ENCODE results near the gene ZSCAN26. TPM values are rescaled to one million over a fixed set of nuclear protein-coding genes. Genes with fewer than 3 reads are reported as not detected.

ZSCAN26 gene
- total and polyA plus RNA-seq, 2 donors (not counting 1 experiment from before 2014, with no cell fraction given): 17.9 to 29.3 TPM

GRCh38 chr6:28266563-28266961 lies 381 bp upstream of the ZSCAN26 start:
- H3K9me3 Mint-ChIP-seq (ENCODE audit: insufficient read depth): no peaks in the 10 kb centered on the region
- H3K27me3 Mint-ChIP-seq: no peaks in the 10 kb centered on the region
- Histone ChIP-seq H4K20me1 (ENCODE audit: control insufficient read depth, insufficient read depth, low read length, poor library complexity, severe bottlenecking) (no peaks in the 10 kb centered on the region), H3K36me3 (replicated peaks in 1 of 2; ENCODE audit: control extremely low read depth in 1 of 2, control insufficient read depth in 1 of 2, extremely low read depth in 1 of 2, insufficient read depth in 2 of 2, low read length in 1 of 2) (peaks cover 0 to under 1% of the 10 kb centered on the region in 2 experiments), H3K9ac (ENCODE audit: low read length) (peak overlapping the region; percentile 89), H3K4me1 (ENCODE audit: control insufficient read depth in 2 of 2, insufficient read depth in 2 of 2, low read length in 2 of 2) (peaks cover 10 to 18% of the 10 kb centered on the region in 2 donors), H3K27me3 (replicated peaks in 1 of 4; ENCODE audit: control extremely low read depth in 1 of 4, control insufficient read depth in 3 of 4, insufficient read depth in 4 of 4, low read length in 3 of 4) (peaks cover 0 to 5% (median 0%) of the 10 kb centered on the region in 4 experiments), H3K27ac (ENCODE audit: low read length in 2 of 2) (peak overlapping the region; percentile 66 to 77), H3K4me3 (ENCODE audit: control extremely low read depth in 1 of 5, extremely low read depth in 1 of 5, insufficient read depth in 1 of 5, low read depth in 2 of 5, low read length in 4 of 5) (peak overlapping the region; percentile 62 to 100 (median 72)), H3K9me3 (ENCODE audit: control extremely low read depth in 1 of 3, control insufficient read depth in 2 of 3, insufficient read depth in 1 of 3, low read length in 2 of 3) (no peaks in the 10 kb centered on the region), H3K4me2 (replicated peaks; ENCODE audit: low read depth, low read length, poor library complexity, severe bottlenecking) (peak overlapping the region; percentile 84), H2AFZ (ENCODE audit: insufficient read depth, low read depth, low read length, poor library complexity, severe bottlenecking) (peak overlapping the region; percentile 94), H3K79me2 (ENCODE audit: control insufficient read depth, insufficient read depth, low read length) (peaks cover 24% of the 10 kb centered on the region)
- TF ChIP-seq EZH2 (IDR thresholded peaks at IDR 0.05; ENCODE audit: borderline replicate concordance, insufficient read depth, low read depth, low read length, poor library complexity, severe bottlenecking): no peak
- no peak for TF ChIP-seq CTCF (IDR thresholded peaks at IDR 0.05)
- no peak overlapping the region for H3K27ac Mint-ChIP-seq
- intact Hi-C loops (cut with micrococcal nuclease): loop anchor here (2.0 to 5.0 kb wide), 5 partner anchors 130 to 879 kb away; partner anchors contain the start of genes ZNF165, ZNF391, ZSCAN12 and ZSCAN16
- CTCF ChIA-PET: interaction anchor here (0.7 to 3.0 kb wide), 10 partner anchors 14 to 469 kb away, joined by 3 to 24 read pairs (median 4); partner anchors contain the start of genes PGBD1, ZKSCAN3, ZKSCAN4 and ZKSCAN8
- DNase-seq (no peak), ATAC-seq (ENCODE audit: low read depth) (no peak)
- POLR2A ChIA-PET: interaction anchor here (0.5 to 2.1 kb wide), 8 partner anchors 14 to 894 kb away, joined by 3 to 12 read pairs (median 4); partner anchors contain the start of genes ZKSCAN4, ZKSCAN8, ZSCAN12 and ZSCAN31
- peaks cover 10% of the 10 kb centered on the region for H3K4me1 Mint-ChIP-seq
- no CpG with 5 or more reads among the region's 5 CpGs for WGBS (ENCODE audit: insufficient coverage)
- no peak overlapping the region for H3K4me3 Mint-ChIP-seq

- H3K27ac Mint-ChIP-seq: no peak overlapping the region
- no peaks in the 10 kb centered on the region for H3K27me3 ChIP-seq (replicated peaks in 1 of 4; ENCODE audit: control extremely low read depth in 1 of 4, control insufficient read depth in 3 of 4, insufficient read depth in 4 of 4, low read length in 3 of 4)
- POLR2A ChIA-PET: interaction anchor here (0.7 to 2.1 kb wide), 5 partner anchors 15 to 163 kb away, joined by 3 to 12 read pairs (median 6); partner anchors contain the start of genes ZKSCAN4, ZKSCAN8, ZSCAN12 and ZSCAN31
- H3K4me1 Mint-ChIP-seq: peaks cover 10% of the 10 kb centered on the region
- peaks cover 0 to 12% of the 10 kb centered on the region in 2 experiments for H3K36me3 ChIP-seq (replicated peaks in 1 of 2; ENCODE audit: control extremely low read depth in 1 of 2, control insufficient read depth in 1 of 2, extremely low read depth in 1 of 2, insufficient read depth in 2 of 2, low read length in 1 of 2)
- H3K4me1 ChIP-seq (ENCODE audit: control insufficient read depth in 2 of 2, insufficient read depth in 2 of 2, low read length in 2 of 2): peaks cover 10 to 18% of the 10 kb centered on the region in 2 donors
- no peak for TF ChIP-seq EZH2 (IDR thresholded peaks at IDR 0.05; ENCODE audit: borderline replicate concordance, insufficient read depth, low read depth, low read length, poor library complexity, severe bottlenecking)
- TF ChIP-seq CTCF (IDR thresholded peaks at IDR 0.05): no peak
- CTCF ChIA-PET: interaction anchor here (1.0 to 3.0 kb wide), 5 partner anchors 13 to 88 kb away, joined by 3 to 24 read pairs (median 9); partner anchors contain the start of genes PGBD1, ZKSCAN3 and ZKSCAN4
- no peaks in the 10 kb centered on the region for H3K27me3 Mint-ChIP-seq
- no peak overlapping the region for H3K4me3 Mint-ChIP-seq
- ATAC-seq (ENCODE audit: low read depth) (no peak), DNase-seq (no peak)
- H3K79me2 ChIP-seq (ENCODE audit: control insufficient read depth, insufficient read depth, low read length): peaks cover 24% of the 10 kb centered on the region
- no peaks in the 10 kb centered on the region for H4K20me1 ChIP-seq (ENCODE audit: control insufficient read depth, insufficient read depth, low read length, poor library complexity, severe bottlenecking)
- no peaks in the 10 kb centered on the region for H3K9me3 ChIP-seq (ENCODE audit: control extremely low read depth in 1 of 3, control insufficient read depth in 2 of 3, insufficient read depth in 1 of 3, low read length in 2 of 3)
- peak overlapping the region; percentile 94 for H2AFZ ChIP-seq (ENCODE audit: insufficient read depth, low read depth, low read length, poor library complexity, severe bottlenecking)
- peak overlapping the region; percentile 89 for H3K9ac ChIP-seq (ENCODE audit: low read length)
- peak overlapping the region; percentile 62 to 100 (median 72) for H3K4me3 ChIP-seq (ENCODE audit: control extremely low read depth in 1 of 5, extremely low read depth in 1 of 5, insufficient read depth in 1 of 5, low read depth in 2 of 5, low read length in 4 of 5)
- H3K4me2 ChIP-seq (replicated peaks; ENCODE audit: low read depth, low read length, poor library complexity, severe bottlenecking): peak overlapping the region; percentile 84
- intact Hi-C loops (cut with micrococcal nuclease): loop anchor here (1.0 to 5.0 kb wide), 10 partner anchors 15 to 880 kb away; partner anchors contain the start of genes ZKSCAN3, ZKSCAN4, ZNF165 and ZNF391
- H3K9me3 Mint-ChIP-seq (ENCODE audit: insufficient read depth): no peaks in the 10 kb centered on the region
- WGBS (ENCODE audit: insufficient coverage): 13% methylated on average over 1 of the region's 1 CpG
- H3K27ac ChIP-seq (ENCODE audit: low read length in 2 of 2): peak overlapping the region in 1 of 2 donors; percentile 77
Measured at GRCh38 chr6:28267695-28268059, 734 bp downstream of the ZSCAN26 start.

All from B cell (primary cell).